OCI-LY7 (cell line): ENCODE results near the gene SPIB. TPM values are rescaled to one million over a fixed set of nuclear protein-coding genes. Genes with fewer than 3 reads are reported as not detected.

ENCODE experiments used
- BruUV-seq: library from RNA; stranded (reverse); fragments of 400-500 nt; replicated peaks from 2 replicates; lab custom pipeline; 2021; lab: Mats Ljungman, UMichigan
- CTCF ChIA-PET: fragments of 300-600 bp; sonication (Branson Sonifier 250); formaldehyde crosslinking; loops from one replicate; lab custom pipeline; 2022; ENCODE audit warnings: antibody characterized with exemption; ENCODE audit not compliant: unreplicated experiment; lab: Charles Lee
- POLR2A ChIA-PET: fragments of 300-600 bp; sonication (Branson Sonifier 250); formaldehyde crosslinking; loops from one replicate; lab custom pipeline; 2022; ENCODE audit warnings: antibody characterized with exemption; lab: Charles Lee
- DNase-seq: peaks from one replicate; pipeline ENCODE4 v3.0.0-alpha.2; 2015; ENCODE audit warnings: low spot score
- H2AFZ ChIP-seq: fragments of 200-600 bp; sonication (generic), shearing (Covaris generic); 2 replicates; pipeline ENCODE4 v1.6.1; 2014; ENCODE audit warnings: mild to moderate bottlenecking, antibody characterized with exemption, low read length, moderate library complexity
- H3K27ac ChIP-seq: fragments of 200-600 bp; sonication (generic); 2 replicates; pipeline ENCODE4 v1.5.1; 2014; ENCODE audit warnings: mixed run types, low read depth, mild to moderate bottlenecking, moderate library complexity, low read length, inconsistent platforms; ENCODE audit not compliant: poor library complexity, severe bottlenecking
- H3K36me3 ChIP-seq: fragments of 200-600 bp; sonication (generic); 2 replicates; pipeline ENCODE4 v1.6.1; 2014; ENCODE audit warnings: mild to moderate bottlenecking, antibody characterized with exemption, low read length, moderate library complexity, mixed read lengths; ENCODE audit not compliant: insufficient read depth
- H3K4me1 ChIP-seq: fragments of 200-600 bp; sonication (generic); 2 replicates; pipeline ENCODE4 v1.5.1; 2014; ENCODE audit warnings: mild to moderate bottlenecking, low read length; ENCODE audit not compliant: insufficient read depth, poor library complexity, severe bottlenecking
- H3K4me2 ChIP-seq: fragments of 200-600 bp; sonication (generic); 2 replicates; pipeline ENCODE4 v1.6.1; 2014; ENCODE audit warnings: mild to moderate bottlenecking, low read length
- H3K4me3 ChIP-seq: fragments of 200-600 bp; sonication (generic); 2 replicates; pipeline ENCODE4 v1.5.1; 2014; ENCODE audit warnings: mild to moderate bottlenecking, low read depth, low read length; ENCODE audit not compliant: poor library complexity, severe bottlenecking
- H3K79me2 ChIP-seq: fragments of 200-600 bp; sonication (generic); 2 replicates; pipeline ENCODE4 v1.6.1; 2016; ENCODE audit warnings: low read depth, mild to moderate bottlenecking, low read length, moderate library complexity, mixed read lengths; ENCODE audit not compliant: insufficient read depth
- H3K9me2 ChIP-seq: fragments of 200-600 bp; sonication (generic); 2 replicates; pipeline ENCODE4 v1.6.1; 2016; ENCODE audit warnings: mild to moderate bottlenecking, low read length, mixed read lengths; ENCODE audit not compliant: insufficient read depth
- H3K9me3 ChIP-seq: fragments of 200-600 bp; sonication (generic); 2 replicates; pipeline ENCODE4 v1.6.1; 2014; ENCODE audit warnings: mild to moderate bottlenecking, mixed run types, low read length, mixed read lengths
- H4K20me1 ChIP-seq: fragments of 200-600 bp; sonication (generic); 2 replicates; pipeline ENCODE4 v1.6.1; 2014; ENCODE audit warnings: mild to moderate bottlenecking, antibody characterized with exemption, low read length, moderate library complexity, mixed read lengths; ENCODE audit not compliant: insufficient read depth
- EZH2phosphoT487 ChIP-seq: fragments of 200-600 bp; sonication (generic); IDR thresholded peaks from 2 replicates; pipeline ENCODE4 v1.6.1; 2018; ENCODE audit warnings: low read depth, borderline replicate concordance, mild to moderate bottlenecking, mixed run types, antibody characterized with exemption, low read length, moderate library complexity, mixed read lengths
- intact Hi-C: fragments of 100-400 bp; cut with micrococcal nuclease; formaldehyde crosslinking; loops from one replicate; pipeline ENCODE4 v1.10.0; 2022; ENCODE audit not compliant: unreplicated experiment
- total RNA-seq, 2 experiments: library from RNA; depleted of rRNA in 1 of 2; stranded (reverse); fragments of >200 nt in 1 of 2; shearing (Covaris generic) in 1 of 2; gene quantifications; 2 replicates each; pipeline ENCODE4 v1.2.3, GENCODE V29; 2014 to 2022
- TF ChIP-seq, protein P1 (sequence below): fragments of 200-600 bp; sonication (generic); conservative IDR thresholded peaks from 2 replicates; pipeline ENCODE4 v1.5.1; 2014; ENCODE audit warnings: mild to moderate bottlenecking, antibody characterized with exemption, low read length, moderate library complexity, mixed read lengths

The SPIB gene
- total RNA-seq, 2 experiments from 2014 or later: 99.4 to 145 TPM

DNA sequence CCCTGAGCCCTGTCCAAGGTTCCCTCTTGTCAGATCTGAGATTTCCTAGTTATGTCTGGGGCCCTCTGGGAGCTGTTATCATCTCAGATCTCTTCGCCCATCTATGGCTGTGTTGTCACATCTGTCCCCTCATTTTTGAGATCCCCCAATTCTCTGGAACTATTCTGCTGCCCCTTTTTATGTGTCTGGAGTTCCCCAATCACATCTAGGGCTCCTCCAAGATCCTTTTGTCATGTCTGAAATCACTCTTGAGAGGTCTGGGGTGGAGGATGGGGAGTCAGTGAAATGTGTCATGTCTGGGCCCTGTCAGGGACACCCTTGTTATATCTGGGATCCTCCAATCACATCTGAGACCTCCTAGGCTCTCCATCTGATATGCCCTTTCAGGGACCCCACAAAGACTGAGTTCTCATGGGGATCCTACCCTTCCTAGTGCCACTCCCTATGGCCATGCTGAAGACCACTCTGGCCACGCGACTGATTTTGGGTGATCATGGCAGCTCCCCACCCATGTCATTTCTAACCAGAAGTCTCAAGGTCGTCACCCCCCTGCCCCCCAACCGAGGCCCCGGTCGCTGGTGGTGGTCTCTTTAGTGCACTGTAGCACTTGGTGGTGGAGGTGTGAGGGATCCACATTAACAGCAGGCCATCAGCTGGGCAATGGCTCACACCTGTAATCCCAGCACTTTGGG, 10.2 kb downstream of the SPIB start:
- ChIA-PET CTCF (no interaction called here), POLR2A (interaction anchor here (0.6 kb wide), 1 partner anchor 32 kb away, joined by 3 read pairs; no protein-coding TSS in a partner anchor)
- peaks cover 60% of the 10 kb centered on the region for H3K4me1 ChIP-seq
- H3K27ac ChIP-seq: peak overlapping the region; percentile 87
- BruUV-seq: no TSS peak
- no peaks in the 10 kb centered on the region for H3K79me2 ChIP-seq
- H3K9me2 ChIP-seq: no peaks in the 10 kb centered on the region
- intact Hi-C loops: no loop called here
- TF ChIP-seq EZH2phosphoT487: no peak
- TF ChIP-seq, protein P1, sequence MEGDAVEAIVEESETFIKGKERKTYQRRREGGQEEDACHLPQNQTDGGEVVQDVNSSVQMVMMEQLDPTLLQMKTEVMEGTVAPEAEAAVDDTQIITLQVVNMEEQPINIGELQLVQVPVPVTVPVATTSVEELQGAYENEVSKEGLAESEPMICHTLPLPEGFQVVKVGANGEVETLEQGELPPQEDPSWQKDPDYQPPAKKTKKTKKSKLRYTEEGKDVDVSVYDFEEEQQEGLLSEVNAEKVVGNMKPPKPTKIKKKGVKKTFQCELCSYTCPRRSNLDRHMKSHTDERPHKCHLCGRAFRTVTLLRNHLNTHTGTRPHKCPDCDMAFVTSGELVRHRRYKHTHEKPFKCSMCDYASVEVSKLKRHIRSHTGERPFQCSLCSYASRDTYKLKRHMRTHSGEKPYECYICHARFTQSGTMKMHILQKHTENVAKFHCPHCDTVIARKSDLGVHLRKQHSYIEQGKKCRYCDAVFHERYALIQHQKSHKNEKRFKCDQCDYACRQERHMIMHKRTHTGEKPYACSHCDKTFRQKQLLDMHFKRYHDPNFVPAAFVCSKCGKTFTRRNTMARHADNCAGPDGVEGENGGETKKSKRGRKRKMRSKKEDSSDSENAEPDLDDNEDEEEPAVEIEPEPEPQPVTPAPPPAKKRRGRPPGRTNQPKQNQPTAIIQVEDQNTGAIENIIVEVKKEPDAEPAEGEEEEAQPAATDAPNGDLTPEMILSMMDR: no peak
- no peaks in the 10 kb centered on the region for H4K20me1 ChIP-seq
- H3K36me3 ChIP-seq: peaks cover 49% of the 10 kb centered on the region
- no peak overlapping the region for H3K4me3 ChIP-seq
- no peaks in the 10 kb centered on the region for H3K9me3 ChIP-seq
- no peak overlapping the region for H2AFZ ChIP-seq
- H3K4me2 ChIP-seq: no peak overlapping the region
- DNase-seq: no peak

DNA sequence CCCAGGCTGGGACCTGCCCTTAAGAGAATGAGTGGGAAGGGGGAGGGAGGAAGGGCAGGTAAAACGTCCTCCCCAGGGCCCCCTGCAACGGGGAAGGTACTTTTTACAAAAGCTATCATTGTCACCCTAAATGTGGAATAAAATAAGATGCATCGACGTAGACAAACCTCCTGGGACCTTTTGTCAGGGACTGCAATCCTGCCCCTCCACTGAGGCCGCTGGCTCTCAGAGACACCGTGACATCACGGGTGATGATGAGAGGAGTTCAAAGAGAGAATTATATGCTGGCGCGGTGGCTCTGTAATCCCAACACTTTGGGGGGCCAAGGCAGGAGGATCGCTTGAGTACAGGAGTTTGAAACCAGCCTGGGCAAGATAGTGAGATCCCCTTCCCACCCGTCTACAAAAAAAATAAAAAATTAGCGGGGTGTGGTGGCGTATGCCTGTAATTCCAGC, 12.2 kb downstream of the SPIB start:
- POLR2A ChIA-PET: no interaction called here
- Histone ChIP-seq H3K4me3 (peak overlapping the region; percentile 68), H3K9me2 (no peaks in the 10 kb centered on the region)

More for the DNA sequence above, 12.2 kb downstream of the SPIB start:
- H3K9me3 ChIP-seq: no peaks in the 10 kb centered on the region
- no peak for TF ChIP-seq EZH2phosphoT487
- TF ChIP-seq, protein P1: no peak
- peak; percentile 64 for DNase-seq
- peaks cover 34% of the 10 kb centered on the region for H3K36me3 ChIP-seq
- peaks cover 80% of the 10 kb centered on the region for H3K4me1 ChIP-seq
- intact Hi-C loops: loop anchor here (1.0 kb wide), 1 partner anchor 13 kb away; the partner anchor contains the start of gene SPIB
- H3K4me2 ChIP-seq: peak overlapping the region; percentile 96
- no TSS peak for BruUV-seq
- CTCF ChIA-PET: no interaction called here
- H3K79me2 ChIP-seq: no peaks in the 10 kb centered on the region
- H3K27ac ChIP-seq: peak overlapping the region; percentile 87
- no peaks in the 10 kb centered on the region for H4K20me1 ChIP-seq
- peak overlapping the region; percentile 27; the same call in 1 of the 2 replicates for H2AFZ ChIP-seq
